SK-N-SH (cell line): Measurements from ENCODE around the gene C1QC. TPM values are rescaled to one million over a fixed set of nuclear protein-coding genes. Genes with fewer than 3 reads are reported as not detected.

ENCODE experiments used
- CTCF ChIA-PET: fragments of 300-600, 350-600 bp; formaldehyde crosslinking; extraction: SDS; loops from one replicate; lab custom pipeline; 2021; lab: Yijun Ruan, JAX
- POLR2A ChIA-PET: fragments of 350-600 bp; sonication (Branson Sonifier 250); formaldehyde crosslinking; extraction: SDS; loops from one replicate; lab custom pipeline; 2020; ENCODE audit warnings: antibody characterized with exemption, inconsistent platforms; lab: Yijun Ruan, JAX
- DNase-seq: peaks from one replicate; pipeline ENCODE4 v3.0.0; 2012
- H2AFZ ChIP-seq: fragments of 200-600 bp; sonication (generic); 2 replicates; pipeline ENCODE4 v1.8.1; 2016; ENCODE audit warnings: antibody characterized with exemption, mild to moderate bottlenecking, low read depth
- H3F3A ChIP-seq: fragments of 200-600 bp; sonication (generic); replicated peaks from 2 replicates; pipeline ENCODE3; 2016; ENCODE audit warnings: antibody characterized with exemption, mild to moderate bottlenecking; ENCODE audit not compliant: insufficient read depth
- H3K27ac ChIP-seq, 2 experiments: fragments of 200-500 bp in 1 of 2; fragments of 200-600 bp in 1 of 2; sonication (Bioruptor generic) in 1 of 2; sonication (generic), shearing (Covaris generic) in 1 of 2; 2 replicates each; pipeline versions ENCODE4 v1.5.1 to v1.6.1; 2014 to 2016; ENCODE audit warnings: low read depth in 2 of 2, inconsistent platforms in 1 of 2, low read length in 1 of 2, mild to moderate bottlenecking in 1 of 2, mixed read lengths in 1 of 2
- H3K27me3 ChIP-seq: fragments of 200-600 bp; sonication (generic), shearing (Covaris generic); 2 replicates; pipeline ENCODE4 v1.6.1; 2016; ENCODE audit warnings: mixed run types; ENCODE audit not compliant: insufficient read depth
- H3K36me3 ChIP-seq, 2 experiments: fragments of 200-500 bp in 1 of 2; fragments of 200-600 bp in 1 of 2; sonication (Bioruptor generic) in 1 of 2; sonication (generic) in 1 of 2; replicated peaks in 1 of 2; 2 replicates each; pipeline versions ENCODE3 to v1.5.1; 2014 to 2016; ENCODE audit warnings: low read length in 1 of 2, mild to moderate bottlenecking in 1 of 2; ENCODE audit not compliant: insufficient read depth in 2 of 2, control insufficient read depth in 1 of 2
- H3K4me1 ChIP-seq, 2 experiments: fragments of 200-500 bp in 1 of 2; fragments of 200-600 bp in 1 of 2; sonication (Bioruptor generic) in 1 of 2; sonication (generic), shearing (Covaris generic) in 1 of 2; 2 replicates each; pipeline versions ENCODE4 v1.5.1 to v1.6.1; 2014 to 2016; ENCODE audit warnings: low read depth in 1 of 2, low read length in 1 of 2, mixed run types in 1 of 2; ENCODE audit not compliant: insufficient read depth in 2 of 2, control insufficient read depth in 1 of 2
- H3K4me2 ChIP-seq: fragments of 200-600 bp; sonication (generic), shearing (Covaris generic); 2 replicates; pipeline ENCODE4 v1.6.1; 2017; ENCODE audit warnings: mixed run types
- H3K4me3 ChIP-seq, 2 experiments: fragments of 200-500 bp in 1 of 2; fragments of 200-600 bp in 1 of 2; sonication (Bioruptor generic) in 1 of 2; sonication (generic), shearing (Covaris generic) in 1 of 2; 2 replicates each; pipeline versions ENCODE4 v1.5.1 to v1.8.1; 2014 to 2016; ENCODE audit warnings: low read depth in 2 of 2, inconsistent platforms in 1 of 2, low read length in 1 of 2, mild to moderate bottlenecking in 1 of 2, mixed read lengths in 1 of 2, moderate library complexity in 1 of 2
- H3K79me2 ChIP-seq: fragments of 200-600 bp; sonication (generic); 2 replicates; pipeline ENCODE4 v1.8.1; 2017; ENCODE audit warnings: mild to moderate bottlenecking; ENCODE audit not compliant: insufficient read depth
- H3K9ac ChIP-seq: fragments of 200-600 bp; sonication (generic); 2 replicates; pipeline ENCODE4 v1.6.1; 2017; ENCODE audit warnings: mixed run types
- H3K9me2 ChIP-seq: fragments of 200-600 bp; sonication (generic); 2 replicates; pipeline ENCODE4 v1.6.1; 2017; ENCODE audit warnings: mixed run types
- H3K9me3 ChIP-seq: fragments of 200-600 bp; sonication (generic); 2 replicates; pipeline ENCODE4 v1.6.1; 2017; ENCODE audit warnings: mixed run types, mild to moderate bottlenecking, moderate library complexity
- H4K20me1 ChIP-seq: fragments of 200-600 bp; sonication (generic); 2 replicates; pipeline ENCODE4 v1.6.1; 2017; ENCODE audit warnings: mild to moderate bottlenecking, mixed run types; ENCODE audit not compliant: insufficient read depth
- CHD2 ChIP-seq: fragments of 150-350 bp; IDR thresholded peaks from 2 replicates; pipeline ENCODE4 v1.6.1; 2018; ENCODE audit warnings: low read length; ENCODE audit not compliant: partially characterized antibody
- CTCF ChIP-seq: fragments of 200-600 bp; sonication (generic); IDR thresholded peaks from 2 replicates; pipeline ENCODE4 v1.6.1; 2017; ENCODE audit warnings: antibody characterized with exemption, mild to moderate bottlenecking, moderate library complexity
- ELF1 ChIP-seq: IDR thresholded peaks from 2 replicates; pipeline ENCODE4 v1.4.0; 2012
- EP300 ChIP-seq, 2 experiments: IDR thresholded peaks; 2 replicates each; pipeline versions ENCODE4 v1.4.0 to v1.6.1; 2012; ENCODE audit warnings: borderline replicate concordance in 1 of 2, low read depth in 1 of 2, low read length in 1 of 2
- FOSL2 ChIP-seq: IDR thresholded peaks from 2 replicates; pipeline ENCODE4 v1.4.0; 2012; ENCODE audit warnings: low read depth, mild to moderate bottlenecking, moderate library complexity, borderline replicate concordance
- FOXJ3 ChIP-seq: sonication (generic); formaldehyde crosslinking; IDR thresholded peaks from 2 replicates; pipeline ENCODE4 v1.5.1; 2020; ENCODE audit warnings: mild to moderate bottlenecking, missing genetic modification reagents
- FOXM1 ChIP-seq: IDR thresholded peaks from 2 replicates; pipeline ENCODE4 v1.4.0; 2012; ENCODE audit warnings: low read depth, mild to moderate bottlenecking
- GATA2 ChIP-seq: sonication (generic); formaldehyde crosslinking; IDR thresholded peaks from 2 replicates; pipeline ENCODE4 v1.5.0; 2020; ENCODE audit warnings: mild to moderate bottlenecking, missing genetic modification reagents
- JUND ChIP-seq: IDR thresholded peaks from 2 replicates; pipeline ENCODE4 v1.4.0; 2012
- NFIC ChIP-seq: IDR thresholded peaks from 2 replicates; pipeline ENCODE4 v1.4.0; 2012; ENCODE audit warnings: borderline replicate concordance
- NRF1 ChIP-seq: IDR thresholded peaks from 2 replicates; pipeline ENCODE4 v1.6.1; 2012; ENCODE audit warnings: low read depth, mild to moderate bottlenecking, low read length
- PBX3 ChIP-seq: IDR thresholded peaks from 2 replicates; pipeline ENCODE4; 2012
- RAD21 ChIP-seq: IDR thresholded peaks from 2 replicates; pipeline ENCODE4 v1.6.1; 2012; ENCODE audit warnings: mild to moderate bottlenecking, low read length
- RCOR1 ChIP-seq: fragments of 150-350 bp; IDR thresholded peaks from 2 replicates; pipeline ENCODE4 v1.6.1; 2017; ENCODE audit warnings: antibody characterized with exemption, low read length
- RFX5 ChIP-seq: IDR thresholded peaks from 2 replicates; pipeline ENCODE4 v1.6.1; 2012; ENCODE audit warnings: mild to moderate bottlenecking, improper control_type of control experiment, low read length
- SMC3 ChIP-seq: IDR thresholded peaks from 2 replicates; pipeline ENCODE4 v1.6.1; 2012; ENCODE audit warnings: low read depth, low read length, improper control_type of control experiment
- TAF1 ChIP-seq: IDR thresholded peaks from 2 replicates; pipeline ENCODE4 v1.6.1; 2012; ENCODE audit warnings: low read depth, mild to moderate bottlenecking, low read length, moderate library complexity, borderline replicate concordance
- TCF12 ChIP-seq: IDR thresholded peaks from 2 replicates; pipeline ENCODE4 v1.4.0; 2012
- TEAD4 ChIP-seq: IDR thresholded peaks from 2 replicates; pipeline ENCODE4 v1.4.0; 2012; ENCODE audit warnings: mild to moderate bottlenecking, borderline replicate concordance; ENCODE audit not compliant: insufficient read depth
- YY1 ChIP-seq: IDR thresholded peaks from 2 replicates; pipeline ENCODE4 v1.4.0; 2012; ENCODE audit warnings: low read depth, mild to moderate bottlenecking
- ZBTB33 ChIP-seq: IDR thresholded peaks from 2 replicates; pipeline ENCODE4 v1.4.0; 2012; ENCODE audit warnings: low read depth, borderline replicate concordance
- WGBS: methylation state at CpG from one replicate; pipeline ENCODE4 v1.1.6; 2017; ENCODE audit warnings: low lambda C conversion rate; 5-methylcytosine and 5-hydroxymethylcytosine counted together
- polyA plus RNA-seq, 3 experiments: library from polyadenylated mRNA; depleted of rRNA; stranded (reverse); fragments of >200 nt; gene quantifications; 2 replicates each; pipeline ENCODE4 v1.2.3, GENCODE V29; 2012

Gene C1QC
- polyA plus RNA-seq, 1 of the 3 experiments (the other 2 are of a cell fraction), result not detected

- Histone ChIP-seq H3K79me2 (no peaks in the 10 kb centered on the region), H2AFZ (no peak overlapping the region), H3K9ac (no peak overlapping the region), H3K4me3 (no peak overlapping the region), H3K9me2 (no peaks in the 10 kb centered on the region), H3K27ac (no peak overlapping the region), H3F3A (peaks cover 5% of the 10 kb centered on the region), H4K20me1 (no peaks in the 10 kb centered on the region), H3K27me3 (no peaks in the 10 kb centered on the region), H3K4me1 (peaks cover 0 to 11% of the 10 kb centered on the region in 2 experiments; a peak in 1 of 4 replicates), H3K36me3 (no peaks in the 10 kb centered on the region), H3K4me2 (no peak overlapping the region), H3K9me3 (no peaks in the 10 kb centered on the region)
- 39% methylated on average over 13 of the region's 15 CpGs for WGBS
- DNase-seq, result peak; percentile 67
- CTCF ChIA-PET, result interaction anchor here (0.7 to 7.3 kb wide), 3 partner anchors 10 to 563 kb away, joined by 3 to 36 read pairs (median 5); no protein-coding TSS in a partner anchor
- TF ChIP-seq CHD2, result peak; percentile 70
- peak; percentile 34; the same call in 1 of the 2 replicates for TF ChIP-seq FOXJ3 (CRISPR knock-in tag)
- peak; percentile 82; the same call in 1 of the 2 replicates for TF ChIP-seq RCOR1
- no peak for TF ChIP-seq TEAD4
- TF ChIP-seq EP300 (IDR thresholded peaks at IDR 0.05; ENCODE audit: borderline replicate concordance in 1 of 2, low read depth in 1 of 2, low read length in 1 of 2), result peak in 1 of 2 experiments; percentile 76; a peak in 1 of 4 replicates
- TF ChIP-seq PBX3, result no peak
- peak; percentile 86 for TF ChIP-seq GATA2
- peak; percentile 65 for TF ChIP-seq TCF12
- no peak for TF ChIP-seq ELF1
- POLR2A ChIA-PET, result no interaction called here
Observed at GRCh38 chr1:22681556-22682276, 38.3 kb downstream of the C1QC start.

GRCh38 chr1:22683547-22683946 lies 40.1 kb downstream of the C1QC start:
- Histone ChIP-seq H4K20me1 (no peaks in the 10 kb centered on the region), H3K79me2 (no peaks in the 10 kb centered on the region), H2AFZ (no peak overlapping the region), H3F3A (peaks cover 10% of the 10 kb centered on the region), H3K9me3 (no peaks in the 10 kb centered on the region)
- TF ChIP-seq JUND (no peak), CHD2 (no peak), TAF1 (no peak), NFIC (no peak), CTCF (no peak), FOSL2 (no peak), ZBTB33 (no peak), RCOR1 (no peak), PBX3 (no peak), YY1 (no peak), FOXM1 (no peak), ELF1 (no peak), RFX5 (no peak), NRF1 (no peak), RAD21 (no peak), SMC3 (no peak)
- TF ChIP-seq, all 33 proteins: peak for 0
- 95% methylated on average over 1 of the region's 1 CpG for WGBS
- H3K27ac ChIP-seq, result no peak overlapping the region
- no peak overlapping the region for H3K4me3 ChIP-seq
- CTCF ChIA-PET, result interaction anchor here (0.6 to 7.3 kb wide), 7 partner anchors 9 to 280 kb away, joined by 3 to 36 read pairs (median 3); no protein-coding TSS in a partner anchor
- no peaks in the 10 kb centered on the region for H3K27me3 ChIP-seq
- POLR2A ChIA-PET, result interaction anchor here (0.6 to 0.7 kb wide), 3 partner anchors 188 to 518 kb away, joined by 3 to 8 read pairs (median 4); no protein-coding TSS in a partner anchor
- H3K4me1 ChIP-seq, result peaks cover 0 to 11% of the 10 kb centered on the region in 2 experiments; a peak in 1 of 4 replicates
- no peak overlapping the region for H3K4me2 ChIP-seq
- H3K9me2 ChIP-seq, result no peaks in the 10 kb centered on the region
- no peak for DNase-seq
- no peak overlapping the region for H3K9ac ChIP-seq
- H3K36me3 ChIP-seq, result no peaks in the 10 kb centered on the region
